OCI-LY3 (cell line): ENCODE data around the gene ANKRD27.

Experiments used
- CTCF ChIP-seq: fragments of 200-600, 300-600 bp; sonication (generic); IDR thresholded peaks from 2 replicates; pipeline ENCODE4 v1.5.1; 2014; ENCODE audit warnings: antibody characterized with exemption, low read length, low read depth
- EZH2phosphoT487 ChIP-seq: fragments of 200-600 bp; shearing (Covaris generic); IDR thresholded peaks from 2 replicates; pipeline ENCODE4 v1.6.1; 2018; ENCODE audit warnings: antibody characterized with exemption, mixed run types, low read depth

GRCh38 chr19:32676186-32676894 is 1.4 kb upstream of the ANKRD27 start:
- TF ChIP-seq CTCF (no peak), EZH2phosphoT487 (no peak)
